Adipose tissue (tissue), 3 donors: ENCODE measurements around the gene CA12. TPM values are rescaled to one million over a fixed set of nuclear protein-coding genes. Genes with fewer than 3 reads are reported as not detected.

Experiments used
- H3K27ac ChIP-seq: one replicate; pipeline ENCODE4 v1.5.1; 2013; ENCODE audit warnings: low read depth, low read length
- WGBS, 3 donors: extraction: QIAGEN DNeasy Blood & Tissue Kit; methylation state at CpG; one replicate each; pipeline ENCODE4 v1.1.7; 2013; 5-methylcytosine and 5-hydroxymethylcytosine counted together
- polyA plus RNA-seq, 3 donors: library from polyadenylated mRNA; stranded (reverse); fragments of 200-250 nt; gene quantifications; one replicate each; pipeline ENCODE4 v1.2.3, GENCODE V29; 2013
- donor health status: healthy with polysubstance abuse.
- donor health status: Bipolar disorder and iron deficiency.
- donor health status: healthy.

The CA12 gene
- polyA plus RNA-seq, 3 donors = 1.5 to 9.6 (median 3.7) TPM

- no peak overlapping the region for H3K27ac ChIP-seq
- WGBS, 3 donors = 86 to 93% (median 91%) methylated on average over 7 of the region's 7 CpGs
These were observed 81.6 kb downstream of the CA12 start for GRCh38 chr15:63299943-63300575.

- no peak overlapping the region for H3K27ac ChIP-seq
- 51 to 62% (median 53%) methylated on average over 6 of the region's 6 CpGs for WGBS, 3 donors
These were observed 85.5 kb downstream of the CA12 start for GRCh38 chr15:63296195-63296594.

DNA sequence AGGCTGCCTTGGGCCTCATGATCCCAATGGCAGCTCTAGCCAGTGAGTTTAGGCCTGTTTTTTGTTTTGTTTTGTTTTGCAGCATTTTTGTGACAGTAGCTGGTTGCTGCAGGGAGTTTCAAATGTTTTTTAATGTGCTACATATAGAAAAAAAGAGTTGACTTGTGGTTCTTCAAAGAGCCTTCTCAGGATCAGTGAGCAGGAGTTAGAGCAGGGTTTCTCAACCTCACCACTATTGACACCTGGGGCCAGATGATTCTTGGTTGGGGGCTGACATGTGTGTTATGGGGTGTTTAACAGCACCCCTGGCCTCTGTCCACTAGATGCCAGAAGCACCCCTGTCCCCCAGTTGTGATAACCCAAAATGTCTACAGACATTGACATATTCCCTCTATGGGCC is 86.3 kb downstream of the CA12 start:
- H3K27ac ChIP-seq = no peak overlapping the region

GRCh38 chr15:63294359-63294758 is 87.3 kb downstream of the CA12 start:
- H3K27ac ChIP-seq = no peak overlapping the region
- WGBS, 3 donors = 72 to 94% (median 74%) methylated on average over 3 of the region's 3 CpGs

DNA sequence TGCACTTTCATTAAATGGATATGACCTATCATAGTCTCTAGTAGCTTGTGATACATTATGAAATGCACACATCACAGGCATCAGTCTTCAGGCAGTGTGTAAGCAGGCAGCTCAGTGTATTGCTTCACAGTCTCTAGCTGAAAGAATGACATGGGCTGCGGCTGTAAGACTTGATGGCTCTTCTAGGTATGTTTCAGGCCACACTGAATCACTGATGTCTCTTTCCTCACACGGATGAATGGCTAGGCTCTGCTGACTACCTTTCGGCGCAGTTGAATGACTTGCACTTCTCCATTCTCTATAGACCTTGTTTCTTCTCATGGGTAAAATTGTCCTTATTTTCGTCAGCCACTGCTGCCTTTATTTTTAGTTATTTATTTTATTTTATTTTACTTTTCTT is 88.9 kb downstream of the CA12 start:
- no peak overlapping the region for H3K27ac ChIP-seq
- 95 to 96% (median 95%) methylated on average over 5 of the region's 5 CpGs for WGBS, 3 donors

DNA sequence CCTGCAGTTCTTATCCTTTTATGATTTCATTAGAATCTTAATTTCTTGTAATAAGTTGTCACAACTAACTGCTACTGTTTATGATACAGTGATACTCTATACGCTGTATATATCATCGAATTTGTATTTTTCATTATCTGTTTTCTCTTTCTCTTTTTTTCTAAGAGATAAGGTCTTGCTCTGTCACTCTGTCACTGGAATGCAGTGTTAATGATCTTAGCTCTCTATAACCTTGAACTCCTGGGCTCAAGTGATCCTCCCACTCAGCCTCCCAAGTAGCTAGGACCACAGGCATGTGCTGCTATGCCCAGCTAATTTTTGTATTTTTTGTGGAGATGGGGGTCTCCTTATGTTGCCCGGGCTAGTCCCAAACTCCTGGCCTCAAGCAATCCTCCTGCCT is 89.4 kb downstream of the CA12 start:
- H3K27ac ChIP-seq = no peak overlapping the region
- WGBS, 3 donors = 88 to 95% (median 95%) methylated on average over 3 of the region's 3 CpGs

- no peak overlapping the region for H3K27ac ChIP-seq
These were observed 90.1 kb downstream of the CA12 start for GRCh38 chr15:63291507-63291906.

DNA sequence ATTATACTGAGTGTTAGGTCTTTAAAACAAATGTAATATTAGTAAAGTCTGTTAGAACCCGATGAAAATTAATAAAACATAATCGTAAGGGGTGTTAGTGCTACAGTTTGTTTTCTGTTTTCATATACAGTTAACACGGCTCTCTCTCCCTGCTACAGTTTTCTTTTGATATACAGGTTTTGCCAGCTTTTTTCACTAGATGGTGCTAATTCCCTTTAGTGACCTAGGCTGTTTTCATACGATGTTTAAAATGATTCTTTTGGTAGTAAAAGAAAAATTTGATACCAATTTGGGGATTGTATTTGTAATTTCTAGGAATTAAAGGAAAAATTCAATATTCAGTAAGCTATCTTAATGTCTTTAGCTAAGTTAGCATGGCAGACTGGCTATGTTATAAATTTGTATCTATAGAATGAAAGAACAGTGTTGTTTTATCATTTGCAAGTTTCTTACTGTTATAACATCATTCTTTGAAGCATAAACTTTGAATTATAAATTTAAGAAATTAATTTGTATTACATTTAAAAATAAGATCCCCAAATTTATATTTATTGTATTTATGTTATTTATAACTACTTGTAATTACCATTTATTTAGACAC is 92.8 kb downstream of the CA12 start:
- H3K27ac ChIP-seq = no peak overlapping the region
- WGBS, 3 donors = 3 to 6% (median 3%) methylated on average over 4 of the region's 4 CpGs

GRCh38 chr15:63288342-63288741 is 93.3 kb downstream of the CA12 start:
- 65 to 90% (median 75%) methylated on average over 1 of the region's 1 CpG for WGBS, 3 donors
- H3K27ac ChIP-seq = no peak overlapping the region

- WGBS, 3 donors = 74 to 84% (median 77%) methylated on average over 2 of the region's 2 CpGs
- no peak overlapping the region for H3K27ac ChIP-seq
These were observed 94.5 kb downstream of the CA12 start for GRCh38 chr15:63287109-63287508.

GRCh38 chr15:63284335-63284734 is 97.3 kb downstream of the CA12 start:
- H3K27ac ChIP-seq = no peak overlapping the region
- 94 to 97% (median 94%) methylated on average over 6 of the region's 6 CpGs for WGBS, 3 donors

GRCh38 chr15:63283126-63283525 is 98.5 kb downstream of the CA12 start:
- WGBS, 3 donors = 54 to 87% (median 71%) methylated on average over 9 of the region's 9 CpGs
- H3K27ac ChIP-seq = peak overlapping the region; percentile 66

GRCh38 chr15:63277893-63278456 is 103.7 kb downstream of the CA12 start:
- H3K27ac ChIP-seq = no peak overlapping the region
- 7 to 10% (median 10%) methylated on average over 17 of the region's 17 CpGs for WGBS, 3 donors

- no peak within 1 kb of the TSS for H3K27ac ChIP-seq
- 0 to 1% (median 1%) methylated on average over 57 to 94 of the region's 102 CpGs for WGBS, 3 donors
These were observed 104.4 kb downstream of the CA12 start, which contains the start of gene APH1B for GRCh38 chr15:63277038-63277892. Gene APH1B (plus strand): TSS chr15:63277605. CDS start chr15:63277624, 19 bp downstream.

DNA sequence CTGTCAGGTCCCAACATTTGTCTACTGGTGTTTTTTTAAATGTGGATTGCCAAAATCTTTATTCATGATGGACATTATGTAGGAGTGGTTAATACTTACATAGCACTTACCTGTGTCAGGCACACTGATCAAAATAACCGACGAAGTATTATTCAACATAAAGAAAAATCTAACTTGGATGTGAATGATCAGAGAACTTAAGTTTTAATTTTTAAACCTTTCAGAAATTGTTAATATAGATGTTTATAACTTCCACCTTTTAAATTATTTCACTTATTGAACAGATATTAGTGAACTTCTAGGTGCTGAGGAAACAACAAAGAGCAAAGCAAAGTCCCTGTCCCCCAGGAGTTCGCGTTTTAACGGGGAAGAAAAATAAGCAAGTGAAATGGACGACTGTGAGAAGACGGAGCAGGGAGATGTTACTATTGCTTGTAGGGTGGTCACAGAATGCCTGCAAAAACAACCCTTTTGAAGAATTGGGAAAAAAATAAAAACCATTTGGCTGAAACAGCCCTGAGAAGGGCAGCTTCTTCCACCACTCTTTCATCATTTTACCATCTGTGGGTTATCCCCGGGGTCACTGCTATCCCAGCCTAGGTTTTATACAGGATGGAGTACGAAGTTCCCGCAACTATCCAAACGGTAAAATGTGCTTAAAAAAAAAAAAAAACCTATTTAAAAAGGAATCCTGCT is 105.2 kb downstream of the CA12 start:
- 8 to 24% (median 19%) methylated on average over 11 of the region's 11 CpGs for WGBS, 3 donors

DNA sequence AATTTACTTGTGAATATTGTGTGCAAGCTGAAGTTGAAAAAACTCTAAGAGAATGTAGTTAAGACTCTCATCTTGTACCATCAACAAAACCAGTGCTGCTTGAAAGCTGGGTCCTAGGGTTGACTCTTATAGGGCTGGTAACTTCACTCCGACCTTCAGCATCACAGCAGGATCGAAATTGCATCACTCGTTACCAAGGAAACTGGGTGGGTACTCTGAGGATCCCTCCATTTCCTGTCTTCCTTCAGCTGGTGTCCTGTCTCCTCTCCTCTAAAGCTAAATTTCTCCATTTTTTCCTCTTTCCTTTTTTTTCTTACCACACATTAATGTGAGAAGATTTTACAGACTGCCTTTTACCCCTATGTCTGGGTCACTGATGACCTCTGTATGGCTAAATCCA is 107.2 kb downstream of the CA12 start:
- no peak overlapping the region for H3K27ac ChIP-seq
- WGBS, 3 donors = 57 to 83% (median 60%) methylated on average over 3 of the region's 3 CpGs

More for the DNA sequence above, 105.2 kb downstream of the CA12 start:
- H3K27ac ChIP-seq = no peak overlapping the region
